NCI-H82 treated with DMSO at 0.1 percent for 48 hours (cell line): Measurements from ENCODE around the gene FUT1.
"Not testable (repeated sequence)": the region's sequence is repeated elsewhere in the genome, so short reads cannot be mapped to it uniquely, and the experiment has no call there.

Experiments used
- DNase-seq: peaks from one replicate; lab custom pipeline; 2025; ENCODE audit not compliant: unreplicated experiment; lab: John Stamatoyannopoulos, UW

The FUT1 gene

DNA sequence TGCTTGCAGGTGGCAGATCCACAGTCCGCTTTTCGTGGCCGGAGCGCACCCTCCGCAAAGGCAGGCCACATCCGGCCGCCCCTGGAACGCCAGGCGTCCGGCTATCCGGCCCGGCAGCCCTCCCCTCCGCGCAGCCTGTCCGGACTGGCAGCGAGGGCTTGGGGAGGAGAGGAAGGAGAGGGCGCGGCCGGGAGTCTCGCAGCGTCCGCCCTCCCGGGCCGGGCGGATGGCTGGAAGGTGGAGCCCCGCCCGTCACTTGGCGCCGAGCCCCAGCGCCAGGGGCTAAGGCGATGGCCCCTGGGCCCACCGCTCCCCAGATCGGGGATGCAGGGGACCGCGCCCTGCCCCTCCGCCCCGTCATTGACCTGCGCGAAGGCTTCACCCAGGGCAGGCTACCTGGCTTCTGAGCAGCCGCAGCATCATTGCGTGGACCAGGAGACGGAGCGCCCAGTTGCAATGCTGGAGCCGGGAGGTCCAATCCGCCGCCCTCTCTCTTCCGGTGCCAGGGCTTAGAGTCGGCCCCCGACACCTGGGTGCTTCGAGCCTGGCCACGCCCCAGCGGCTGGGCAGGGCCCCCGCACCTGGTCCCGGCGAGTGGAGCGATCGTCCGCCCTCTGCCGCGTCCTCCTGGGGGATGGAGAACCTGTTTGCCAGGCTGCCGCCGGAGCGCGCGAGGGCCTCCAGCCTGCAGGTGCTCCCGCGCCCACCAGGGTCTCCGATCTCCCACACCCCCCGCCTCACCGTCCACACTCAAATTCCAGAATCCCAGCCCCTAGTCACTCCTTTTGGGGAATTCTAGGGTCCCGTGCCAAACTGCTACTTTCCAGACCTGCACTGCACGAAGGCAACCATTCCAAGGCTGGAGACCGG is at the start of gene FUT1:
TSS of gene FUT1 (minus strand) at position 146 of the 870 bp plus-strand sequence. CDS start 1,360 bp downstream, outside the sequence.
- no peak for DNase-seq

DNA sequence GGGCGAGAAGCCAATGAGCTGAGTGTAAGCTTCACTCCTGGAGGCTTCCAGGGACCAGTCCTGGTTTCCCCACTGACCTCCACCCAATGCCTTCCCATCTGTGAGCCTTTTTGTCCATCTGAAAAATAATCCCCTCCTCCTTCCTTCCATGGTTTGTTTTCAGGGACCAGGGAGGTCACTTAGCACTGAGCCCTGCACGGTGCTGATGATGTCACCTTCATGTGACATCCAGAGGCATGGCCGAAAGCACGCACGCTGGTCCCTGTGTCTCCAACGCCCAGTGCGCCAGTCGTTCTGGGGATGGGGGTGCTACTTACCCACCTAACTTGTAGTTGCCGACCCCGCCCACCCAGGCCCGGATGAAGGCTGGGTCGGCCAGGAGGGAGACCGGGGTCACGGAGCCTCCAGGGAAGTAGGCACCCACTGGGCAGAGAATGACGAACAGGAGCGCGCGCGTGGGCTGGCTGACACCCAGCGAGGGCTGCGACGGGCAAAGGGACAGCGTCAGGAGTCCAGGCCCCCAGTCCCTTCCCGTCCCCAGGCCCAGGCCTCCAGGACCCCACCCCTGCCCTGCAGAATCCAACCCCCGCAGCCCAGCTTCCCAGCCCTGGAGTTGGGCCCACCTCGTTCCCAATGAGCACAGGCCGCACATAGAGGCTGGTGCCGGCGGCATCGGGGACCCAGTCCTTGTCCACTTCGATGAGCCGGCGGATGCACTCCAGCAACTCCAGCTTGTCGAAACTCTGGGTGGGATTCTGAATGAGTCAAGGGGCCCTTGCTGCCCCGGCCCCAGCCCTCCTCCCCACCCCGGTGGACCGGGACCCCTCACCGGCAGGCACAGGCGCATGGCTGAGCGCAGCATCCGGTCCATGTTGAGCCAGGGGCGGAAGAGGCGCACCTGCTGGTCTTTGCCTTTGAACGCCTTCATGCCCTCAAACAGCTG is 47.2 kb upstream of the FUT1 start:
- no peak for DNase-seq

DNA sequence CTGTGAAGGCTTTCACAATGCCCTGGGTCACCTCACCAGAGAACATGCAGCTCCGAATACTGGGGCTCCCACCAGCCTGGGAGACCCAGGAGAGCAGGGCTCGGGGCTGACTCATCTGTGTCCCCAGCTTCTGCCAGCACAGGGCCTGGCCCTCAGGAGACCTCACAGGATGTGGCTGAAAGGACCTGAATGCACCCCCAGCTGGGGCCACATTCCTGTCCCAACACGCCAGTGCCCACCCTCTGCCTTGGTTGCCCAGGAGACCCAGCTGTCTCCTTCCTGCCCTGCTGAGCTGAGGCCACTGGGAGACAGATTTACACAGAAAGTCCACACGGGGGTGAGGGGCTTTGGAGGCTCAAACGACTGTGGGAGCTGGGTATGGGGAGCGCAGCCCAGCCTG is 46.5 kb upstream of the FUT1 start:
- no peak for DNase-seq

DNA sequence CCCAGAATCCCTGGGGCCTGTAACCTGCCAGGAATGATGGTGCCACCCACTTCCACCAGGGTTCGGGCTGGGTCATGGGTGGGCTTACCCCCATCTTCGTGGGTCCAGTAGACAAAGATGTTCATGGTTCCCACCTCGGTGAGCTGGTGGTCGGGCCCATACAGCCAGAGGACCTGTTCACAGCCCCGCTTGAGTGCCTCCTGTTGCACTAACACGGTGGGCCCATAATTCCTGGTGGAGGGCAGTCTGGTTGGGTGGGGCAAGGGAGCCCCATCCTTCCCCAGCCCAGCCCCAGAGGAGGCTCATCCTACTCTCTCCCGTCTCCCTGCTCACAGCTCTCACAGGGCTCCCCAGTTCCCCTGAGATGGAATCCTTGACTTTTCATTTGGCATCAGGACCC is 44.7 kb upstream of the FUT1 start:
- DNase-seq = no peak

DNA sequence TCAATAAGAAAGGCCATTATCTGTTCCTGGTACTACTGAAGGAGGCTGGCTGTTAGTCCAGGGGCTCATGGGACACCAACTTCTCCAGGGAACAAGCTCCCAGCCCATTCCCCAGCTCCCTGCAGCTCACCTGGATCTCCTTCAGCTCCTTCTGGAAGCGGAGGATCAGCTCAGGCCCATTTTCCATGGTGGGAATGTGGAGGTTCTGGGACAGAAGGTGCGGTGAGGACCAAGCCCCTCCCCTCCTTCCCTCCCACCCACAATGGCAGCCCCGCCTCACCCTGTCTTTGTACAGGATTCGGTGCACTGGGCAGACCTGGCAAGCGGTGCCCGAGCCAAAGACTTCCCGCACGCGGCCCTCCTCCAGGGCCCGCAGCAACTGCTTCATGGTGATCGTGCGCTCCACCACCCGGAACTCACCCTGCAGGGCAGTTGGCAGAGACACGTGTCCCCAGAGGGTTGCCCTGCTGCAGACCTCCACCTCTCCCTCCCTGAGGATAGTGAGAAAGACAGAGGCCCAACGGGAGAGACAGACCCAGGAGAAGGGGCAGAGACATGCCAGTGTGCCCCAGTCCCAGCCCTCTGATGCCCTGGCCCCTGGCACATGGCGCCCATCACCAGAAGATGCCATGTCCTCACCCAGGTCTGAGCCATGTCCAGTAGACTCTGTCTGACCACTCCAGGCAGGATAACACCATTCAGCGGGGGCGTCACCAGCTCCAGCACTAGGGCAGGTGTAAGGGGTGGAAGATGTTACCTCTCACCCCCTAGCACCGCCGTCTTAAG is 44.0 kb upstream of the FUT1 start:
- DNase-seq = no peak

DNA sequence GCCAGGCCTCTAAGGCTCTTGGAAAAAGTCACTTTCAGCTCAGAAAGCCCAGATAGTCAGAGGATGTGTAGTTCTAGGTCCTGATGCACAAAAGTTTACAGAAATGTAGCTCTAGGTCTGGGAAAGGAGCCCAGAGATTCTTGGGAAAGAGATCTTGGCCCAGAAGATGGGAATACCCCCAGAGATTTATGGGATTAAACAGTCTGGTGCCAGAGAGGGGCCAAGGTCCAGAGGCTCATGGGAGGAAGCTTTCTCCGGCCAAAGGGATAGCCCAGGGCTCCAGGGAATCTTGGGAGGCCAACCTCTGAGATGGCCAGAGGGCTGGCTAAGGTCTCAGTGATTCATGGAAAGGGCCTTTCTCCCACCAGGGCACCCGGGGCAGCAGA is 43.2 kb upstream of the FUT1 start:
- no peak for DNase-seq

DNA sequence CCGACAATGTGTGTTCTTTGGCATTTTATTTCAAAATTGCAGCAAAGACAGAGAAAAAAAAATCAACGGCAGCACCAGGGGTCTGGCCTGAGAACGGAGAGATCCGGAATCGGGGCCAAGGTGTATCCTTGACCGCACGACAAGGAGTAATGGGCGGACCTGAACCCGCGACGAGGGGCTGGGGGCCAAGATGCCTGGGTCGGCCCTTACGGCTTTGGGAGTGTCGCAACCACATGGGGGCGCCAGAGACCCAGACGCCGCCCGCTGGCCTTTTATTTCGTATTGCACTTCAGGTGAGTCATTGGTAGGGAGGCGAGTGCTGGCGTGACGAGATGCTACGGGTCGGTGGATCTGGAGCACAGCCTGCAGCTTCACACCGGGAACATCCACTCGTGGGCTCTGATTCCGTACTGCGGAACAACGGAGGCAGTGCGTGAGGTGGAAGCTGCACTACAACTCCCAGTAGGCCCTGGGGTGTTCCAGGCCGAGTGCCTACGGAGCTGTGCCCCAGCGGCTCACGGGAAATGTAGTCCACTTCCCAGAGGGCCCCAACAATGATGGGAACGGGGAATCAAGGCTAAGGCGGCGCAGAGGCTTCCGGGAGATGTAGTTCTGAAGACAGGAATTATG is 42.7 kb upstream of the FUT1 start:
- peak; percentile 86 for DNase-seq

DNA sequence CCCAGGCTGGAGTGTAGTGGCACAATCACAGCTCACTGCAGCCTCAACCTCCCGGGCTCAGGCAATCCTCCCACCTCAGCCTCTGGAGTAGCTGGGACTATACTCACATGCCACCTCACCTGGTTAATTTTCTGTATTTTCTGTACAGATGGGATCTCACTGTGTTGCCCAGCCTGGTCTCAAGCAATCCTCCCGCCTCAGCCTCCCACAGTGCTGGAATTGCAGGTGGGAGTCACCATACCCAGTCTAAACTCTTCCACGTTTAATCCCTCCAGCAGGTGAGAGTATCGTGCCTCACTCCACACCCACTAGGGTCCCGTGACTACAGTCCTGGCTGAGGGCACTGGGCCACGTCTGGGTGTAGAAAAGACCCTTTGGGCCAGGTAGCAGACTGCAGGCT is 41.9 kb upstream of the FUT1 start:
- no peak for DNase-seq

DNA sequence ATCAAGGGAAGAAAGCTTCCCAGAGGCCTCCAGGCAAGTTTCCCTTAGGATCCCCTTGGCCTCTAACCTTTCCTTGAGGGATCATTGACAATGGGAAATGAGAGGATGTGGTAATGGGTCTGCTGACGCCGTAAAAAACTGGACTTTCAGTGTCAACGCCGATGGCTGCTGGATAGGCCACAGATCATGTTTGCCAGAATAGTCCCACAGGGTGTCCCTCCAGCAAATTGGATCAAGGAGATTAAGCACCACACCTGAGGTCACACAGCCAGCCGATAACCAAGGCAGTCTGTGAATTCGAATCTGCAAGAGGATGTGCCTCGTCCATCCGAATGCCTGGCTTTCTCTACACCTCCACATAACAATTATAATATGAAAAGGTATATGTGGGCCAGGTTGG is 40.8 kb upstream of the FUT1 start:
- DNase-seq = no peak

DNA sequence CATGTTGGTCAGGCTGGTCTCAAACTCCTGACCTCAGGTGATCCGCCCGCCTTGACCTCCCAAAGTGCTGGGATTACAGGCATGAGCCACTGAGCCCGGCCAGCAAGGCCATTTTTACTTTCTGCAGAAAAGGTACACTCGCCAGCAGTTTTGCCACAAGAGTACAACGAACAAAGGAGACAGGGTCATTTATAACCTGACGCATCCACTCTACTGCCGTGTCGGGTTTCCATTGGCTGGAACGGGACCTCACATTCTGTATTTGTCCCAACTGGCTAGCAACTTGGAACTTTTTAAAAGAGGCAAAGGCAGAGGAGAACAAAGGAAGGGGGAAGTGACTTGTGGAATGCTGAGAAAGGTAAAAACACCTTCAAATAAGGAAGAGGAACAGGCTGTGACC is 34.9 kb upstream of the FUT1 start:
- DNase-seq = not testable (repeated sequence)

DNA sequence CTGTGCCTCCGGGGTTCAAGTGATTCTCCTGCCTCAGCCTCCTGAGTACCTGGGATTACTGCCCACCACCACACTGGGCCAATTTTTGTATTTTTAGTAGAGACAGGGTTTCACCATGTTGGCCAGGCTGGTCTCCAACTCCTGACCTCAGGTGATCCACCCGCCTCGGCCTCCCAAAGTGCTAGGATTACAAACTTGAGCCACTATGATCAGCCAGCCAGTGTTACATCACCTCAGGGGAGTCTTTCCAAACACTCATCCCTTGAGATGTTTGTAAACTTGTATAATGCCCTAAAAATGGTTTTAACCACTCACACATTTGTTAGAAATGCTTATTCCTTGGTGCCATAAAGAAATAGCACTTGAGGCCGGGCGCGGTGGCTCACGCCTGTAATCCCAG is 34.0 kb upstream of the FUT1 start:
- DNase-seq = not testable (repeated sequence)

DNA sequence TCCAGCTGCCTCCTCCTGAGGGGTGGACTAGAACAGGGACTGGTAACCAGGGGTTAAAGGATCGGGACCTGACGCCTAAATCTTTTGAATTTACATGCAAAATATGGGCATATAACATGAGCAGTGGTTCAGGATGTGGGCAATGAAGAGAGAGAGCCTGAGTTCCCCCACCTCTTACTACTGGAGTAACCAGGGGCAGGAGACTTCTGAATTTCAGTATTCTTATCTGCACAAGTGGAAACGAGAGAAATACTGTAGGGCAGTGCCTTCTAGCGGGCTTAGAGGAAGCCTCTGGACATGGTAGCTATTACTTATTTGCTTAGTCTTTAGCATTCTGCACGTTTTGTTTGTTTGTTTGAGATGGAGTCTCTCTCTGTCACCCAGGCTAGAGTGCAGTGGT is 32.1 kb upstream of the FUT1 start:
- no peak for DNase-seq

DNA sequence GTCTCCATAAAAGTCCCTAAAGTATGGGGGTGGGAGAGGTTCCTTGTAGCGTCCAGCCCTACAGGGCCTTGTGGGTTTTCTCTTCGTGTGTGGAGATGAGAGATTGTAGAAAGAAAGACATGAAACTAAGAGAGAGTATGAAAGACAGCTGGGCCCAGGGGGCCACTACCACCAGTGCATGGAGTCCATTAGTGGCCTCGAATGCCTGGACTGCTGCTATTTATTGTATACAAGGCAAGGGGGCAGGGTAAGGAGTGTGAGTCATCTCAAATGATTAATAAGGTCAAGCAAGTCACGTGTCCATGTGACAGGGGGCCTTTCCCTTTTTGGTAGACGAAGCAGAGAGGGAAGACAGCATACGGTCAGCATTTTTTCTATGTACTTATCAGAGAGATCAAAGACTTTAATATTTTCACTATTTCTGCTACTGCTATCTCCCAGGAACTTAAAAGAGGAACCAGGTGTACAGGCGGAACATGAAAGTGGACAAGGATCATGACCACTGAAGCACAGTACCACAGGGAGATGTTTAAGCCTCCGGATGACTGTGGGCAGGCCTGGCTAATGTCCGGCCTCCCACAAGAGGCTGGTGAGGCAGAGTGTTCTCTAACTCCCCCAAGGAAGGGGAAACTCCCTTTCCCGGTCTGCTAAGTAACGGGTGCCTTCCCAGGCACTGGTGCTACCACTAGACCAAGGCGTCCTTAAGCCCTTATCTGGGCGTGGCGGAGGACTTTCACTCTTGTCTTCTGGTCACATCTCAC is 28.4 kb upstream of the FUT1 start:
- DNase-seq = no peak

DNA sequence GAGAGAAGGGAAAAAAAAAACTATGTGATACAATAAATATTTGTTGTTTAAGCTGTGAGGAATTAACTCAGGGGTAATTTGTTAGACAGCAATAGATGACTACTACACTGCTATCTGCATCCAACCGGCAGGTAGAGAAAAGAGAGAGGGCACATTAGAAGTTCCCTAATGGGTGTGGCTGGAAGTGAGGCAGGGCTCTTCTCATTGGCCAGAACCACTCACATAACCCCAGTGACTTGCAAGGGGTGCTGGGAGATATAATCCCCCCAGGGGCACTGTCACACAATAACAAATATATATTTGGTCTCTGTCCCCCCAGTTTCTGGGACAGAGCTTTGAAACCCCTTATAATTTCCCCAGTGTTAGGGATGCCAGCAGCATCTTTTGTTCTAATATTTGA is 27.2 kb upstream of the FUT1 start:
- no peak for DNase-seq

DNA sequence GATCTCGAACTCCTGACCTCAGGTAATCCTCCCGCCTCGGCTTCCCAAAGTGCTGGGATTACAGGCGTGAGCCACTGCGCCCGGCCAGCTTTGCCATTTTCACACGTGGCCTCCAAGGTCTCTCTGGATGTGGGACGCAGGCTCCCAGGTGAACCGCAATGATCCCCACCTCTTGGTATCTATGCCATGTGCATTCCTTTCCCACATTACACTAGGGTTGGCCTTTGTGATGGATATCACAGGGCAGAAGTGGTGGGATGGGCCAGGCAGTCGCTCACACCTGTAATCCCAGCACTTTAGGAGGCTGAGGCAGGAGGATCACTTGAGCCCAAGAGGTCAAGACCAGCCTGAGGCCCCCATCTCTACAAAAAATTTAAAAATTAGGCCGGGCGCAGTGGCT is 25.3 kb upstream of the FUT1 start:
- no peak for DNase-seq

DNA sequence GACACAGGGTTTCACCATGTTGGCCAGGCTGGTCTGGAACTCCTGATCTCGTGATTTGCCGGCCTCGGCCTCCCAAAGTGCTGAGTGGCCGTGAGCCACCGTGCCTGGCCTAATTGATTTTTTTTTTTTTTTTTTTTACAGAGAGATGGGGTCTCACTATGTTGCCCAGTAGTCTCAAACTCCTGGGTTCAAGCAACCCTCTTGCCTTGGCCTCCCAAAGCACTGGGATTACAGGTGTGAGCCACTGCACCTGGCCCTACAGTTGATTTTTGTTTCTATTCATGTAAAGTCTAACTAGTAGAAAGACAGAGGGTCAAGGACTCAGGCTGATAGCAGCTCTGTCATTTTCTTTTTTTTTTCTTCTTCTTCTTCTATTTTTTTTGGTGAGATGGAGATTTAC is 24.7 kb upstream of the FUT1 start:
- DNase-seq = no peak

DNA sequence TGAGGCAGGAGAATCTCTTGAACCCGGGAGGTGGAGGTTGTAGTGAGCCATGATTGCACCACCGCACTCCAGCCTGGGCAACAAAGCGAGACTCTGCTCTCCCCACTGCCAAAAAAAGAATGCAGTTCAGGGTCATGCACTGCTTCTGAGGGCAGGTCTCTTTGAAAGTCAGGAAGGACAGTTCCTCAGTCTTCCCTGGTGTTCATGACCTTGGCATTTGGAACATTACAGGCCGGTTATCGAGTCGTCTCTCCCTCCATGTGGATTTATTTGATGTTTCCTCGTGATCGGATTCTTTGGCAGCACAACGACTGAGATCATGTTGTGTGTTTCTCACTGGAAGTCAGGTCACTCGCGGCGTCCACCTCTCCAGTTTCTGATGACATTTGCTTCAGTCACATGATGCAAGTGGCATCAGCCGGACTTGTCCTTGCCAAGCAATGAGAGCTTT is 20.1 kb upstream of the FUT1 start:
- no peak for DNase-seq

DNA sequence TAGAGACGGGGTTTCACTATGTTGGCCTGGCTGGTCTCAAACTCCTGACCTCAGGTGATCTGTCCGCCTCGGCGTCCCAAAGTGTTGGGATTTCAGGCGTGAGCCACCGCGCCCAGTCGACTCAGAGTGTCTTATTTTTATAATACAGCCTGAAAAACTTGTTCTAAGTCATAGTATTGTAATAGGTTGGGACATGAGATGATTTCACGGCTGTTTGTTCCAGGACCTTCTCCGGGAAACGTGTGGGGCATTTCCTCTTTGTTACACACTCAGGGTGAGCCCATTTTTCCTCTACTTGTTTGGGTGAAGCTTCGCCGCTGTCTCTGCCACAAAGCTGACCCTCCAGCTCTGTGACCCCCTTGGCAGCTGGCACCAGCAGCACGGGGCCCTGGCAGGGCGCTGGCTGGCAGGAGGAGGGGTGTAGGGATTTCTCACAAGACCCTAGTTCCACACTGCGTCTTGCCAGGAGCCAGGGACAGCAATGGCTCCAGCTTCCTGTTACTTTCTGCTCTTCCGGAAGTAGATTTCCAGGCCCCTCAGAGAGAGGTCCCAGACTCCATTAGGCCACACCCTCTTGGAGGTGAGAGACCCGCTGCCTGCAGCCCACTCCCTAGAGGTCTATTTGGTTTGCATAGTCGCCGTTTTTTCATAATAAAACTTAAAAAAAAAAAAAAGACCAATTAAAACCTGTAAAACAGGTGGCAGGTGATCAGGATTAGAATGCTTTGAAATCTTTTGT is 18.5 kb upstream of the FUT1 start:
- DNase-seq = no peak

DNA sequence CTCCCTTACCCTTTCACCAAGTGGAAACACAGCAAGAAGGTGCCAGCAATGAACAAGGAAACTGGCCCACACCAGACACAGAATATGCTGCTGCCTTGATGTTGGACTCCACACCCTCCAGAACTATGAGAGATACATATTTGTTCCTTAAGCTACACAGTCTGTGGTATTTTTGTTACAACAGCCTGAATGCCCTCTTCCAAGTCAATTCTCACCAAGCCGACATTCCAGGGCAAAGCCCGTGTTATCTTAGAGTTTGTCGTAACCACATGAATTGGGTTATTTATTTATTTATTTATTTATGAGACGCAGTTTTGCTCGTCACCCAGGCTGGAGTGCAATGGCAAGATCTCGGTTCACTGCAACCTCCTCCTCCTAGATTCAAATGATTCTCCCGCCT is 17.8 kb upstream of the FUT1 start:
- DNase-seq = no peak
